Measurements from ENCODE around the gene EN2.

EN2 gene

DNA sequence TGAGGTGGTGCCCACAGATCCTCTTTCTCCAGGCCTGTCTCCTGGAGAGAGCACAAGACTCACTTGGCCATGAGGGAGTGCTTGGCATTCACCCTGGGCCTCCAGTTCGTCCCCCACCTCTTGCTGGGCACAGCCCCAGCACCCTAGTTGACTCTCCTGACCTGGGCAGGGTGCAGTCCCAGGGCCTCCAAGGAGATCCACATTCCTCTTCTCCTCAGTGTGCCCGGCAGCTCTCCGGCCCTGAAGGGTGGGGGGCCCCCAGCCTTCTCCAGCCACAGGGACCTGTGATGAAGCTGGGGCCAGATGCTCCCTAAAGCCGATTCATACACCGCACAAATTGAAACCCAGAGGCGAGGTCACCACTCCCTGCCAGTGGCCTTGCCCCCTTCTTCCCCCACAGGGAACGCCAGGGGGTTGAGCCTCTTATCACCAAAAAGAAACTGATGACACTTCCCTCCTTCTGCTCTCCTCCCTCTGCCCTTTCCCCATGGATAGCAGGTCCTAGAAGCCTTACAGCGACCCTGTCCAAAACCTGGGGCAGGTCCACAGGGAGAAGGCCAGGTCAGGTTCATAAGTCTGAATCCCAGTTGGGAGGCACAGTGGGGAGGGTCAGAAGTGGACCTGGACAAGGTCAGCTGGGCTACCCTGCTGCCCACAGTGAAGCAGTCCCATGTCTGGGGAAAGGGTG is 3.1 kb downstream of the EN2 start:
- Histone ChIP-seq H3K27me3 (ENCODE audit: insufficient read depth, low read depth) (peaks cover 3% of the 10 kb centered on the region), H3K4me3 (IDR thresholded peaks at IDR 0.05; ENCODE audit: insufficient read depth, low read depth, low read length) (no peak overlapping the region), H3K9ac (no peak overlapping the region), H3K79me2 (ENCODE audit: insufficient read depth, low read depth) (no peaks in the 10 kb centered on the region), H4K20me1 (ENCODE audit: insufficient read depth) (no peaks in the 10 kb centered on the region), H3K4me2 (no peak overlapping the region), H3K4me1 (ENCODE audit: low read depth, poor library complexity, severe bottlenecking) (no peaks in the 10 kb centered on the region), H3K27ac (no peak overlapping the region), H2AFZ (ENCODE audit: low read depth) (no peak overlapping the region), H3K36me3 (ENCODE audit: insufficient read depth) (no peaks in the 10 kb centered on the region)
- TF ChIP-seq CTCF (conservative IDR thresholded peaks at IDR 0.05; ENCODE audit: low read depth, low read length), result no peak

- H3K27me3 ChIP-seq (ENCODE audit: insufficient read depth, low read depth), result no peaks in the 10 kb centered on the region; the same call in 1 of the 2 replicates
- H3K4me3 ChIP-seq (IDR thresholded peaks at IDR 0.05; ENCODE audit: insufficient read depth, low read depth, low read length), result no peak overlapping the region
- H3K9ac ChIP-seq, result no peak overlapping the region
- H3K4me2 ChIP-seq, result no peak overlapping the region
- H3K27ac ChIP-seq, result no peak overlapping the region
- no peaks in the 10 kb centered on the region for H3K4me1 ChIP-seq (ENCODE audit: low read depth, poor library complexity, severe bottlenecking)
- no peaks in the 10 kb centered on the region for H4K20me1 ChIP-seq (ENCODE audit: insufficient read depth)
- TF ChIP-seq CTCF (conservative IDR thresholded peaks at IDR 0.05; ENCODE audit: low read depth, low read length), result no peak
- H3K36me3 ChIP-seq (ENCODE audit: insufficient read depth), result no peaks in the 10 kb centered on the region
- H3K79me2 ChIP-seq (ENCODE audit: insufficient read depth, low read depth), result no peaks in the 10 kb centered on the region
- H2AFZ ChIP-seq (ENCODE audit: low read depth), result no peak overlapping the region
These were observed 3.7 kb downstream of the EN2 start for GRCh38 chr7:155461631-155462030.

DNA sequence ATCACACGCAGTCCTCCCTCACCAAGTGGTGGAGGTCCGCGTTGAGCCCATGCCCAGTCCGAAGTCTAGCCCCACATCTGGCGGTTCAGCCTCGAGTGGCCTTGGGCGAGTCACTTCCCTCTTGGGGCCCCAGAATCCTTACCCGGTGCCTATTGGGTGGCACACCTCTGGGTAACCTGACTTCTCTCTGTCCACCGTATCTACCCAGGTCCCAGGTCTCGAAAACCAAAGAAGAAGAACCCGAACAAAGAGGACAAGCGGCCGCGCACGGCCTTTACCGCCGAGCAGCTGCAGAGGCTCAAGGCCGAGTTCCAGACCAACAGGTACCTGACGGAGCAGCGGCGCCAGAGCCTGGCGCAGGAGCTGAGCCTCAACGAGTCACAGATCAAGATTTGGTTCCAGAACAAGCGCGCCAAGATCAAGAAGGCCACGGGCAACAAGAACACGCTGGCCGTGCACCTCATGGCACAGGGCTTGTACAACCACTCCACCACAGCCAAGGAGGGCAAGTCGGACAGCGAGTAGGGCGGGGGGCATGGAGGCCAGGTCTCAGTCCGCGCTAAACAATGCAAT is 4.3 kb downstream of the EN2 start:
- Histone ChIP-seq H3K4me2 (no peak overlapping the region), H4K20me1 (ENCODE audit: insufficient read depth) (no peaks in the 10 kb centered on the region), H3K9ac (no peak overlapping the region), H3K79me2 (ENCODE audit: insufficient read depth, low read depth) (no peaks in the 10 kb centered on the region), H3K27ac (no peak overlapping the region), H2AFZ (ENCODE audit: low read depth) (no peak overlapping the region), H3K4me3 (IDR thresholded peaks at IDR 0.05; ENCODE audit: insufficient read depth, low read depth, low read length) (no peak overlapping the region), H3K4me1 (ENCODE audit: low read depth, poor library complexity, severe bottlenecking) (no peaks in the 10 kb centered on the region), H3K36me3 (ENCODE audit: insufficient read depth) (no peaks in the 10 kb centered on the region), H3K27me3 (ENCODE audit: insufficient read depth, low read depth) (no peaks in the 10 kb centered on the region; the same call in 1 of the 2 replicates)
- TF ChIP-seq CTCF (conservative IDR thresholded peaks at IDR 0.05; ENCODE audit: low read depth, low read length), result no peak

DNA sequence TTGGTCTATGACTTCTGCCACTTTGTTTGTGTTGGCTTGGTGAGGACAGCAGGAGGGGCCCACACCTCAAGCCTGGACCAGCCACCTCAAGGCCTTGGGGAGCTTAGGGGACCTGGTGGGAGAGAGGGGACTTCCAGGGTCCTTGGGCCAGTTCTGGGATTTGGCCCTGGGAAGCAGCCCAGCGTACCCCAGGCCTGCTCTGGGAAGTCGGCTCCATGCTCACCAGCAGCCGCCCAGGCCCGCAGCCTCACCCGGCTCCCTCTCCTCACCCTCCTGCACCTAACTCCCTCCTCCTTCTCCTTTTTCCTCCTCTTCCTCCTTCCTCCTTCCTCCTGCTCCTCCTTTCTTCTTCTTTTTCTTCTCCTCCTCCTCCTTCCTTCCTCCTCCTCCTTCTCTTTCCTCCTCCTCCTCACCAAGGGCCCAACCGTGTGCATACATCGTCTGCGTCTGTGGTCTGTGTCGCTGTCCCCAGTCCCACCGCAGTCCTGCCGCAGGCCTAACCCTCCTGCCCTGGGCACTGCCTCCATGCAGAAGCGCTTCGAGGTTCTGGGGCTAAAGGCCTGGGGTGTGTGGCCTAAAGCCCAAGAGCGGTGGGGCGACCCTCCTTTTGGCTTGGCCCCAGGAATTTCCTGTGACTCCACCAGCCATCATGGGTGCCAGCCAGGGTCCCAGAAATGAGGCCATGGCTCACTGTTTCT is 5.3 kb downstream of the EN2 start:
- no peaks in the 10 kb centered on the region; the same call in 1 of the 2 replicates for H3K27me3 ChIP-seq (ENCODE audit: insufficient read depth, low read depth)
- H3K79me2 ChIP-seq (ENCODE audit: insufficient read depth, low read depth), result no peaks in the 10 kb centered on the region
- H3K27ac ChIP-seq, result no peak overlapping the region
- H3K36me3 ChIP-seq (ENCODE audit: insufficient read depth), result no peaks in the 10 kb centered on the region
- no peak overlapping the region for H2AFZ ChIP-seq (ENCODE audit: low read depth)
- no peak for TF ChIP-seq CTCF (conservative IDR thresholded peaks at IDR 0.05; ENCODE audit: low read depth, low read length)
- no peaks in the 10 kb centered on the region for H4K20me1 ChIP-seq (ENCODE audit: insufficient read depth)
- no peak overlapping the region for H3K9ac ChIP-seq
- no peak overlapping the region for H3K4me3 ChIP-seq (IDR thresholded peaks at IDR 0.05; ENCODE audit: insufficient read depth, low read depth, low read length)
- H3K4me2 ChIP-seq, result no peak overlapping the region
- no peaks in the 10 kb centered on the region for H3K4me1 ChIP-seq (ENCODE audit: low read depth, poor library complexity, severe bottlenecking)

Data from KMS-11 (cell line).